GM12865 (cell line): ENCODE measurements around the gene CFAP73.

Experiments
- DNase-seq: peaks from one replicate; pipeline ENCODE4 v3.0.0; 2010; ENCODE audit warnings: low read depth
- H3K4me3 ChIP-seq: 2 replicates; pipeline ENCODE4 v1.5.1; 2011; ENCODE audit warnings: mild to moderate bottlenecking, low read depth, low read length, control low read depth
- CTCF ChIP-seq: IDR thresholded peaks from 2 replicates; pipeline ENCODE4 v1.5.1; 2011; ENCODE audit warnings: low read length, control low read depth, low read depth, inconsistent platforms; ENCODE audit not compliant: insufficient read depth; ENCODE audit errors: missing control alignments

The CFAP73 gene

GRCh38 chr12:113151655-113152054 lies 2.1 kb downstream of the CFAP73 start:
- TF ChIP-seq CTCF: no peak
- no peak for DNase-seq
- no peak overlapping the region for H3K4me3 ChIP-seq

GRCh38 chr12:113152196-113152834 lies 2.8 kb downstream of the CFAP73 start:
- no peak for DNase-seq
- H3K4me3 ChIP-seq: peak overlapping the region; percentile 39; the same call in 1 of the 2 replicates
- TF ChIP-seq CTCF: no peak

- peak overlapping the region; percentile 39 for H3K4me3 ChIP-seq
- peak; percentile 77 for DNase-seq
These were observed 3.6 kb downstream of the CFAP73 start for GRCh38 chr12:113152835-113153814.

GRCh38 chr12:113154351-113154973 lies 4.9 kb downstream of the CFAP73 start:
- no peak overlapping the region for H3K4me3 ChIP-seq
- no peak for TF ChIP-seq CTCF
- no peak for DNase-seq

More at GRCh38 chr12:113152835-113153814, 3.6 kb downstream of the CFAP73 start:
- TF ChIP-seq CTCF: peak; percentile 54

- DNase-seq: no peak
- TF ChIP-seq CTCF: no peak
- H3K4me3 ChIP-seq: no peak overlapping the region
These were observed 5.5 kb downstream of the CFAP73 start for GRCh38 chr12:113155060-113155459.

- TF ChIP-seq CTCF: no peak
- no peak overlapping the region for H3K4me3 ChIP-seq
- no peak for DNase-seq
These were observed 6.1 kb downstream of the CFAP73 start for GRCh38 chr12:113155646-113156045.
